GM19035 (cell line): ENCODE measurements around the gene PRKG1.
"Not testable (repeated sequence)": the region's sequence is repeated elsewhere in the genome, so short reads cannot be mapped to it uniquely, and the experiment has no call there.

Experiments used
- ATAC-seq: cut with Tn5 transposase; IDR thresholded peaks from one replicate; pipeline ENCODE4 v1.9.1; 2021; ENCODE audit not compliant: unreplicated experiment

PRKG1 gene

DNA sequence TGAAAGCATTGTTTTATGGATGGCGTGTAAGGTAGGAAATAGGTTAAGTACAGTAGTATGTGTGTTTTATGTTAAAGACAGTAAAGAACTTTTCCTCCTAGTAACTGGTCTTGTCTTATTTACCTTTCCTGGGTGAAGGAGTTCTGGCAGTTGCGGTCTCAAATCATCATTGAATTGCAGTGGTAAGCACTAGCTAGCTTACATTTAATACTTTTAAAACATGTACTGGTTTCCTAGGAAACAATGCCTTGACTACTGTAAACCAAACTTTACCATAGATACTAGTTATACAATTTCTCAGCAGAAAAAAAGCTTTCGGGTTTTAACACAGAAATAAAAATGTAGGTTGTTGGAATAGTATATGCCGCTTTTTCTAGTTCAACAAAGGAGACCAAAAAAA lies 37.7 kb downstream of the PRKG1 start:
- no peak for ATAC-seq

- no peak for ATAC-seq
Observed at GRCh38 chr10:51113007-51113406, 38.7 kb downstream of the PRKG1 start.

DNA sequence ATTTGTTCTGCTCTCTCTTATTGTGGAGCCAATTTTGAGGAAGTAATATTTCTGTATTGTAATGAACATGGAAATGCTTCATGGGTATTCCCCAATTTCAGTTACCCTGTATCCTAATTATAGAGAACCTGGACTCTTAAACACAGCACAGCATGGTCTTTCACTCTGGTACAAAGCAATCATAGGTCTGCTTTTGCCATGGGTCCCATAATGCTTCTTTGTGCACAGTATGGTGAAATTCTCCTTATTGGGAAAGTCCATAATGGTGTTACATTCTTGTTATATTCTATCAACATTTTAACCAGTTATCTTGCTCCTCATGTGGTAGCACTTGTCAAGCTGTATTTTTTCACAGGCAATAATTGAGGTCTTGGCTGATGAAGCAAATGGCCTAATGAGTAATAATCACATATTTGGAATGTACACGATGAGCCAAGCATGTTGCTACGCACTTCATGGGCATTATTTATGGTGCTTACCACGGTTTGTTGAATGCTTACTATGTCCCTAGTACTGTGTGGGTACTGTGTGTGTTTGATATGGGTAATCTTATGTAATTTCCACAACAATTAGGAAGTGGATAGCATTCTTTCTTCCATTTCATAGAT lies 42.9 kb downstream of the PRKG1 start:
- ATAC-seq, result no peak

- ATAC-seq, result no peak
Observed at GRCh38 chr10:51117794-51118193, 43.5 kb downstream of the PRKG1 start.

GRCh38 chr10:51119441-51119840 lies 45.2 kb downstream of the PRKG1 start:
- no peak for ATAC-seq

- no peak for ATAC-seq
Observed at GRCh38 chr10:51121861-51122260, 47.6 kb downstream of the PRKG1 start.

DNA sequence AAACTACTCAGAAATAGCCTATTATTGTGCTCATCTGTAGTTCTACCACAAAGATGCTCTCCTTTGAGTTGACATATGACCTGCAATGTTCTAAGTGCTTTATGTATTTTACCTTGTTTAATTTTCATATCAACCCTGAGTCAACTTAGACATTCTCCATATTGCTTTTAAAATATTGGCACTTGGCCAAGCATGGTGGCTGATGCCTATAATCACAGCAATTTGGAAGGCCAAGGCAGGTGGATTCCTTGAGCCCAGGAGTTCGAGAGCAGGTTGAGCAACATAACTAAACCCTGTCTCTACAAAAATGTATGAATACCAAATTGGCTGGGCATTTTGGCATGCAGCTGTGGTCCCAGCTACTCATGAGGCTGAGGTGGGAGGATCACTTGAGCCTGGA lies 50.6 kb downstream of the PRKG1 start:
- no peak for ATAC-seq

DNA sequence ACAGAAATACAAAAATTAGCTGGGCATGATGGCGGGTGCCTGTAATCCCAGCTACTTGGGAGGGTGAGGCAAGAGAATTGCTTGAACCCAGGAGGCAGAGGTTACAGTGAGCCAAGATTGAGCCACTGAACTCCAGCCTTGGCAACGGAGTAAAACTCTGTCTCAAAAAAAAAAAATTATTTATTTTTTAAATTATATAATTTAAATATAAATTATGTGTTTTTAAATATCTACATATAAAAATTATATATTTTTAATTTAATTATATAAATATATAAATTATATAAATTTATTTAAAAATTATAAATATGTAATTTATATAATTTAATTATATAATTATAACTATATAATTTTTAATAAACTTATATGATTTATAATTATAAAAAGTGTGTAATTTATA lies 51.2 kb downstream of the PRKG1 start:
- ATAC-seq, result no peak

- no peak for ATAC-seq
Observed at GRCh38 chr10:51129946-51130544, 55.8 kb downstream of the PRKG1 start.

- no peak for ATAC-seq
Observed at GRCh38 chr10:51137756-51138529, 63.7 kb downstream of the PRKG1 start.

GRCh38 chr10:51139176-51139575 lies 64.9 kb downstream of the PRKG1 start:
- no peak for ATAC-seq

GRCh38 chr10:51141010-51141409 lies 66.7 kb downstream of the PRKG1 start:
- no peak for ATAC-seq

- ATAC-seq, result no peak
Observed at GRCh38 chr10:51144161-51144781, 70.0 kb downstream of the PRKG1 start.

- no peak for ATAC-seq
Observed at GRCh38 chr10:51145375-51145774, 71.1 kb downstream of the PRKG1 start.

GRCh38 chr10:51147644-51148399 lies 73.5 kb downstream of the PRKG1 start:
- ATAC-seq, result no peak

DNA sequence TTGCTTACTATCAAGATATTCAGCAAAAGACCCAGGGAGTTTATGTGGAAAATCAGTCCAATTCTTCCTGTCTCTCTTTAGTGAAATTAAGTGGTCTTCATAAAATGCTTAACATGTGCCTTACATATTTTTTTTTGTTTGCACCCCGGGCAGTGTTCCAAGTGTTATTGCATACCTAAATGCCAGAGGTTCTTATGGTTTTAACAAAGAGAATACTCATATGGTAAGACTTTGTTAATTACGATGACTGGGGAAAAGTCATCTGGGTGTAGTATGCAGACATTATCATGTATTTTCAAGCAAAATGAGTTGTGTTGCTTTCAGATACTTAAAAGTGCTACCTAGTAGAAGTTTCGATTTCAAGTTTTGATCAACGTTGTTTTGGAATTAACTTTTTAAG lies 82.6 kb downstream of the PRKG1 start:
- no peak for ATAC-seq

DNA sequence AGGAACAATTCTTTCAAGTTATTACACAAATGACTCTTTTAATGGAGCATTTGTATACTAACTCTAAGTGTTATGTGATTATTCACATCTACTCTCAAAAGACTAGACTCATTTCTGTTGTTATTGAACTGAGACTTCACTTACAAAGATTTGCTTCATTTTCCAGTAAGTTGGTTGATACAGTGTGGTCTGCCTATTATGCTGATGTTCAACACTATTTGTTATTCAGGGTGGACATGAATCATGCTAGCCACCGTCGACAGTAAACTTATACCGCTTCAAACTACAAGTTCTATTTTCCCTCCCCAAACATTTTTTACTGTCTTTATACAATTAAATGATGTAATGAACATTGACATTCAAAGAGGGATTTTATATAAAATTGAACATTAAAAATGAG lies 84.5 kb downstream of the PRKG1 start:
- no peak for ATAC-seq

DNA sequence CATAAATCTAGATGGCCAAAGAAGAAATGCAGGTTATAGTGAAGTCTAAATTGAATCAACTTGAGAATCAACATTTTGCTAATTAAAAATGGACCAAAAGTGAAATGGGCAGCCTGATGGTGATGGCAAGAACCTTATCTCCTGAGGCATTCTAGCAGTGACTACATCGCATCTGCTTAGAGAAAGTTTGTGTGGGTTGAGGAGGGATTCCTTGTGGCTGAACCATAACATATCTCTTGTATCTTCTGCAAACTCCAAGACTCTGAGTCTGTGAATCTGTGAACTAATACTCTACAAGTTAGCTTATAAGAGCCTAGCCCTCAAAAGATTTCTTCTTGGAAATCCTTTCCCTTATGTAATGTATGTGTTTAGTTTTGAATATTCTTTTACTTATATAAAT lies 85.6 kb downstream of the PRKG1 start:
- ATAC-seq, result no peak

GRCh38 chr10:51162002-51162401 lies 87.7 kb downstream of the PRKG1 start:
- ATAC-seq, result no peak

DNA sequence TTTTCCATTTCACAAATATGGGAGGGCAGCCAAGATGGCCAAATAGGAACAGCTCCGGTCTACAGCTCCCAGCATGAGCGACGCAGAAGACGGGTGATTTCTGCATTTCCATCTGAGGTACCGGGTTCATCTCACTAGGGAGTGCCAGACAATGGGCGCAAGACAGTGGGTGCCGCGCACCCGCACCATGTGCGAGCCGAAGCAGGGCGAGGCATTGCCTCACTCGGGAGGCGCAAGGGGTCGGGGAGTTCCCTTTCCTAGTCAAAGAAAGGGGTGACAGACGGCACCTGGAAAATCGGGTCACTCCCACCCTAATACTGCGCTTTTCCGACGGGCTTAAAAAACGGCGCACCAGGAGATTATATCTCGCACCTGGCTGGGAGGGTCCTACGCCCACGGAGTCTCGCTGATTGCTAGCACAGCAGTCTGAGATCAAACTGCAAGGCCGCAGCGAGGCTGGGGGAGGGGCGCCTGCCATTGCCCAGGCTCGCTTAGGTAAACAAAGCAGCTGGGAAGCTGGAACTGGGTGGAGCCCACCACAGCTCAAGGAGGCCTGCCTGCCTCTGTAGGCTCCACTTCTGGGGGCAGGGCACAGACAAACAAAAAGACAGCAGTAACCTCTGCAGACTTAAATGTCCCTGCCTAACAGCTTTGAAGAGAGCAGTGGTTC lies 89.2 kb downstream of the PRKG1 start:
- not testable (repeated sequence) for ATAC-seq
